Peyer's patch (tissue), 4 donors: ENCODE data around the gene STT3B.

ENCODE experiments used
- POLR2A ChIP-seq, 2 donors: fragments of 450-650 bp; IDR thresholded peaks; one replicate each; pipeline ENCODE4 v1.5.1; 2017; ENCODE audit warnings: antibody characterized with exemption in 2 of 2, mild to moderate bottlenecking in 2 of 2, moderate library complexity in 2 of 2
- TF ChIP-seq, protein P1 (sequence below), 6 experiments: fragments of 450-650 bp in 4 of 6; fragments of 200-600 bp in 2 of 6; sonication (generic) in 1 of 6; IDR thresholded peaks; one replicate each; pipeline ENCODE4 v1.5.1; 2017 to 2019; ENCODE audit warnings: antibody characterized with exemption in 6 of 6, mild to moderate bottlenecking in 3 of 6, moderate library complexity in 1 of 6

- no peak for TF ChIP-seq POLR2A (IDR thresholded peaks at IDR 0.05)
- TF ChIP-seq, protein P1, sequence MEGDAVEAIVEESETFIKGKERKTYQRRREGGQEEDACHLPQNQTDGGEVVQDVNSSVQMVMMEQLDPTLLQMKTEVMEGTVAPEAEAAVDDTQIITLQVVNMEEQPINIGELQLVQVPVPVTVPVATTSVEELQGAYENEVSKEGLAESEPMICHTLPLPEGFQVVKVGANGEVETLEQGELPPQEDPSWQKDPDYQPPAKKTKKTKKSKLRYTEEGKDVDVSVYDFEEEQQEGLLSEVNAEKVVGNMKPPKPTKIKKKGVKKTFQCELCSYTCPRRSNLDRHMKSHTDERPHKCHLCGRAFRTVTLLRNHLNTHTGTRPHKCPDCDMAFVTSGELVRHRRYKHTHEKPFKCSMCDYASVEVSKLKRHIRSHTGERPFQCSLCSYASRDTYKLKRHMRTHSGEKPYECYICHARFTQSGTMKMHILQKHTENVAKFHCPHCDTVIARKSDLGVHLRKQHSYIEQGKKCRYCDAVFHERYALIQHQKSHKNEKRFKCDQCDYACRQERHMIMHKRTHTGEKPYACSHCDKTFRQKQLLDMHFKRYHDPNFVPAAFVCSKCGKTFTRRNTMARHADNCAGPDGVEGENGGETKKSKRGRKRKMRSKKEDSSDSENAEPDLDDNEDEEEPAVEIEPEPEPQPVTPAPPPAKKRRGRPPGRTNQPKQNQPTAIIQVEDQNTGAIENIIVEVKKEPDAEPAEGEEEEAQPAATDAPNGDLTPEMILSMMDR (IDR thresholded peaks at IDR 0.05): no peak
Measured at GRCh38 chr3:31551646-31552045, 18.9 kb downstream of the STT3B start.
